ENCODE data around the gene ZSWIM6.

The ZSWIM6 gene

DNA sequence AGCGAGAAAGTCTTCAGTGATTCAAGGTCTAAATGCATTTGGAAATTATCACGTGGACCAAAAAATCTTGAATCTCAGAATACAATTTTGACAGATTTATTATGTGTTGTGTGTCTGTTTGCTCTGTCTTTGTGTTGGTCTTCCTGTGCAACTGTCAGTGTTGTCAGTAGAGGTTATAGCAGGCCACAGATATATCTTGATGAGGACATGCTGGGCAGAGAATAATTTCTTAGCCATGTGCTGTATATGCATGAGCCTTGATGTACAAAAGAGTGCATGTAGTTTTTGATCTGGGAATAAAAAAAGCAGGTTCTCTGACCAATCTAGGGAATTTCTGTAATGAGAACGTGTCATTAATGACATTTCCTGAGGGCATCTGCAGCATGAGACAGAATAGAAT is 57.6 kb downstream of the ZSWIM6 start:
- no peak overlapping the region for H3K4me3 ChIP-seq (ENCODE audit: low read depth, low read length)
- DNase-seq (ENCODE audit: low read depth, low spot score) = no peak
- in situ Hi-C loops (cut with HindIII; ENCODE audit: low sequenced_read_pairs) = no loop called here
- no peak for TF ChIP-seq CTCF (IDR thresholded peaks at IDR 0.05; ENCODE audit: low read depth, low read length)

- H3K4me3 ChIP-seq (ENCODE audit: low read depth, low read length) = no peak overlapping the region
- TF ChIP-seq CTCF (IDR thresholded peaks at IDR 0.05; ENCODE audit: low read depth, low read length) = no peak
- no peak for DNase-seq (ENCODE audit: low read depth, low spot score)
- in situ Hi-C loops (cut with HindIII; ENCODE audit: low sequenced_read_pairs) = no loop called here
Observed at GRCh38 chr5:61394078-61394704, 62.1 kb downstream of the ZSWIM6 start.

DNA sequence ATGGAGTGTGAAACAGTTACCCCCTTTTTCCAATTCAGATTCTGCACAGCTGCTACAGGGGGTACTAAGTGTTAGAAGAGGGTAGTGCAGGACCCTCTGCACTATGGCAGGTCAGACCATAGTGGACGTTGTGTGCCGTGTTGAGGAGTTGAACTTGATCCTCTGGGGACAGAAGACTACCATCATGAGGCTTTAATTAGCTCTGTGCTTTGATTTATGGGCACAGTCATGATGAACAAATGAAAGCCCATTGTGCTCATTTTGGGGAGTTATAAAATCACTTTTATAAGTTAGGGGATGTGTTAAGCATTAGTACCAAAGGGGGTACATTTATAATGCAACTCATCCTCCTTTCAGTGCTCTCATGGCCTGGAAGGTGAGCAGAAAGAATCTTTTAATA is 62.7 kb downstream of the ZSWIM6 start:
- no peak for DNase-seq (ENCODE audit: low read depth, low spot score)
- no peak for TF ChIP-seq CTCF (IDR thresholded peaks at IDR 0.05; ENCODE audit: low read depth, low read length)
- in situ Hi-C loops (cut with HindIII; ENCODE audit: low sequenced_read_pairs) = no loop called here
- no peak overlapping the region for H3K4me3 ChIP-seq (ENCODE audit: low read depth, low read length)

GRCh38 chr5:61397238-61397637 is 65.2 kb downstream of the ZSWIM6 start:
- no peak overlapping the region for H3K4me3 ChIP-seq (ENCODE audit: low read depth, low read length)
- TF ChIP-seq CTCF (IDR thresholded peaks at IDR 0.05; ENCODE audit: low read depth, low read length) = no peak
- in situ Hi-C loops (cut with HindIII; ENCODE audit: low sequenced_read_pairs) = no loop called here
- DNase-seq (ENCODE audit: low read depth, low spot score) = no peak

DNA sequence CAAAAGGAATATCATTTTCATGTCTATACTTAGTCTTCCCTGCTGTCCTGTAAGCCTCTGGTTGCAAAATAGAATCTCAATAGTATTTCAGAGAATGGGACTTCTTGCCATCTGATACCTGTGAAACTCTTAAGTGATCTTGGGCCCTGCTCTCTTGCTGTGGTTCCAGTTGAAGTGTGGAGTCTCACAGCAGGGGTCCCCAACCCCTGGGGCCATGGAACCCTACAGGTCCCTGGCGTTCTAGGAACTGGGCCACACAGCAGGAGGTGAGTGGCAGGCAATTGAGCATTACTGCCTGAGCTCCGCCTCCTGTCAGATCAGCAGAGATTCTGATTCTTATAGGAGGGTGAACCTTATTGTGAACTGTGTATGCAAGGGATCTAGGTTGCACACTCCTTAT is 65.9 kb downstream of the ZSWIM6 start:
- H3K4me3 ChIP-seq (ENCODE audit: low read depth, low read length) = no peak overlapping the region
- no peak for TF ChIP-seq CTCF (IDR thresholded peaks at IDR 0.05; ENCODE audit: low read depth, low read length)
- DNase-seq (ENCODE audit: low read depth, low spot score) = no peak
- in situ Hi-C loops (cut with HindIII; ENCODE audit: low sequenced_read_pairs) = no loop called here

GRCh38 chr5:61398440-61398839 is 66.4 kb downstream of the ZSWIM6 start:
- in situ Hi-C loops (cut with HindIII; ENCODE audit: low sequenced_read_pairs) = no loop called here
- no peak for TF ChIP-seq CTCF (IDR thresholded peaks at IDR 0.05; ENCODE audit: low read depth, low read length)
- DNase-seq (ENCODE audit: low read depth, low spot score) = no peak
- H3K4me3 ChIP-seq (ENCODE audit: low read depth, low read length) = no peak overlapping the region

- H3K4me3 ChIP-seq (ENCODE audit: low read depth, low read length) = no peak overlapping the region
- no peak for TF ChIP-seq CTCF (IDR thresholded peaks at IDR 0.05; ENCODE audit: low read depth, low read length)
- no peak for DNase-seq (ENCODE audit: low read depth, low spot score)
- in situ Hi-C loops (cut with HindIII; ENCODE audit: low sequenced_read_pairs) = no loop called here
Observed at GRCh38 chr5:61399679-61400078, 67.6 kb downstream of the ZSWIM6 start.
